A549 (cell line): ENCODE data around the gene DLG2. TPM values are rescaled to one million over a fixed set of nuclear protein-coding genes. Genes with fewer than 3 reads are reported as not detected.

ENCODE experiments used
- ATAC-seq, 2 experiments: fragments of 200-7000 bp in 1 of 2; fragments of >200 bp in 1 of 2; cut with Nextera tagmentation in 1 of 2; cut with Tn5 transposase in 1 of 2; 3 replicates each; pipeline versions ENCODE4 v1.8.0 to v1.9.1; 2018 to 2020; ENCODE audit warnings: mild to moderate bottlenecking in 1 of 2, moderate library complexity in 1 of 2
- CTCF ChIA-PET: fragments of 300-600 bp; sonication (Branson Sonifier 250); formaldehyde crosslinking; extraction: SDS; loops from one replicate; lab custom pipeline; 2021; ENCODE audit warnings: antibody characterized with exemption, inconsistent platforms; lab: Yijun Ruan, JAX
- POLR2A ChIA-PET: fragments of 350-600 bp; formaldehyde crosslinking; extraction: SDS; loops from one replicate; lab custom pipeline; 2021; ENCODE audit warnings: antibody characterized with exemption, inconsistent platforms; lab: Yijun Ruan, JAX
- DNase-seq, 2 experiments: peaks; one replicate each; pipeline versions ENCODE4 v3.0.0 to v3.0.0-alpha.2; 2011 to 2016; ENCODE audit warnings: low read depth in 1 of 2, low spot score in 1 of 2
- FAIRE-seq: peaks from 2 replicates; lab custom pipeline; 2011; peaks lifted over from hg19 to GRCh38; lab: Jason Lieb, UNC
- H3K27ac ChIP-seq, 2 experiments: fragments of >200 bp; sonication (Bioruptor Twin); formaldehyde crosslinking; 3 replicates each; pipeline ENCODE4 v1.5.1; 2016 to 2017
- H3K4me1 ChIP-seq: fragments of >200 bp; sonication (Bioruptor Twin); formaldehyde crosslinking; 3 replicates; pipeline ENCODE4 v1.6.1; 2016
- H3K4me2 ChIP-seq: fragments of >200 bp; sonication (Bioruptor Twin); formaldehyde crosslinking; 3 replicates; pipeline ENCODE4 v1.6.1; 2016
- H3K4me3 ChIP-seq: fragments of >200 bp; sonication (Bioruptor Twin); formaldehyde crosslinking; 3 replicates; pipeline ENCODE4 v1.5.1; 2016
- H3K9me3 ChIP-seq: fragments of >200 bp; sonication (Bioruptor Twin); formaldehyde crosslinking; 3 replicates; pipeline ENCODE4 v1.6.1; 2016
- ATOH8 ChIP-seq: fragments of 250-450 bp; sonication (Bioruptor Pico); IDR thresholded peaks from 2 replicates; pipeline ENCODE4 v1.5.0; 2020; ENCODE audit warnings: low read depth, mild to moderate bottlenecking, moderate library complexity
- BHLHE40 ChIP-seq: IDR thresholded peaks from 2 replicates; pipeline ENCODE4 v1.6.1; 2012; ENCODE audit warnings: low read depth, low read length, inconsistent platforms
- CBX2 ChIP-seq: fragments of 200-600 bp; sonication (generic); IDR thresholded peaks from 2 replicates; pipeline ENCODE4 v1.6.1; 2016; ENCODE audit warnings: low read depth, mild to moderate bottlenecking, borderline replicate concordance
- CEBPB ChIP-seq, 2 experiments: fragments of >200 bp in 1 of 2; sonication (Bioruptor Twin) in 1 of 2; formaldehyde crosslinking in 1 of 2; IDR thresholded peaks; 2 replicates each; pipeline ENCODE4 v1.6.1; 2012 to 2016
- CHD2 ChIP-seq: fragments of 150-350 bp; IDR thresholded peaks from 2 replicates; pipeline ENCODE4 v1.6.1; 2014; ENCODE audit warnings: low read length; ENCODE audit not compliant: partially characterized antibody
- EHF ChIP-seq: fragments of 250-450 bp; sonication (Bioruptor Pico); IDR thresholded peaks from 2 replicates; pipeline ENCODE4 v1.5.0; 2020; ENCODE audit warnings: mild to moderate bottlenecking
- FOSB ChIP-seq: fragments of 250-450 bp; sonication (Bioruptor Pico); IDR thresholded peaks from 2 replicates; pipeline ENCODE4 v1.5.0; 2020; ENCODE audit warnings: mild to moderate bottlenecking, moderate library complexity
- HDAC2 ChIP-seq: fragments of 200-600 bp; sonication (generic); IDR thresholded peaks from 2 replicates; pipeline ENCODE4 v1.6.1; 2016
- HOXB13 ChIP-seq: fragments of 250-450 bp; sonication (Bioruptor Pico); IDR thresholded peaks from 2 replicates; pipeline ENCODE4 v1.5.0; 2020; ENCODE audit warnings: low read depth, mild to moderate bottlenecking, moderate library complexity
- JUNB ChIP-seq: fragments of >200 bp; sonication (Bioruptor Twin); formaldehyde crosslinking; IDR thresholded peaks from 2 replicates; pipeline ENCODE4 v1.6.1; 2016
- KDM1A ChIP-seq: fragments of 200-600 bp; sonication (generic); IDR thresholded peaks from 2 replicates; pipeline ENCODE4 v1.6.1; 2016; ENCODE audit warnings: low read depth, mild to moderate bottlenecking
- KDM5A ChIP-seq: fragments of 200-600 bp; sonication (generic); IDR thresholded peaks from 2 replicates; pipeline ENCODE4 v1.6.1; 2016; ENCODE audit warnings: antibody characterized with exemption, mild to moderate bottlenecking
- MAZ ChIP-seq: fragments of 150-350 bp; IDR thresholded peaks from 2 replicates; pipeline ENCODE4 v1.6.1; 2014; ENCODE audit warnings: antibody characterized with exemption, low read depth, low read length, borderline replicate concordance
- NPAS2 ChIP-seq: fragments of 250-450 bp; sonication (Bioruptor Pico); IDR thresholded peaks from 2 replicates; pipeline ENCODE4 v1.8.0; 2022; ENCODE audit warnings: mild to moderate bottlenecking, moderate library complexity, borderline replicate concordance
- PHF8 ChIP-seq: fragments of 200-600 bp; sonication (generic); IDR thresholded peaks from 2 replicates; pipeline ENCODE4 v1.6.1; 2016; ENCODE audit warnings: low read depth, mild to moderate bottlenecking, antibody characterized with exemption, moderate library complexity, borderline replicate concordance
- POLR2A ChIP-seq: IDR thresholded peaks from 2 replicates; pipeline ENCODE4 v1.6.1; 2012; ENCODE audit warnings: mild to moderate bottlenecking, low read length
- REST ChIP-seq: fragments of 200-600 bp; sonication (generic); IDR thresholded peaks from 2 replicates; pipeline ENCODE4 v1.6.1; 2016; ENCODE audit warnings: antibody characterized with exemption, mild to moderate bottlenecking, moderate library complexity
- RNF2 ChIP-seq: fragments of 200-600 bp; sonication (generic); IDR thresholded peaks from 2 replicates; pipeline ENCODE4 v1.6.1; 2016; ENCODE audit warnings: low read depth, mild to moderate bottlenecking, antibody characterized with exemption, moderate library complexity, borderline replicate concordance
- SMC3 ChIP-seq: fragments of >200 bp; sonication (Bioruptor Twin); formaldehyde crosslinking; IDR thresholded peaks from 3 replicates; pipeline ENCODE4 v1.6.1; 2018; ENCODE audit warnings: inconsistent platforms
- SREBF2 ChIP-seq: fragments of 450-650 bp; IDR thresholded peaks from 2 replicates; pipeline ENCODE4 v1.6.1; 2014; ENCODE audit warnings: mild to moderate bottlenecking, moderate library complexity
- ZC3H11A ChIP-seq: fragments of 450-650 bp; IDR thresholded peaks from 2 replicates; pipeline ENCODE4 v1.6.1; 2014; ENCODE audit warnings: antibody characterized with exemption, mild to moderate bottlenecking
- ZSCAN20 ChIP-seq: fragments of 250-450 bp; sonication (Bioruptor Pico); IDR thresholded peaks from 2 replicates; pipeline ENCODE4 v1.8.0; 2022; ENCODE audit warnings: mild to moderate bottlenecking, moderate library complexity
- WGBS: methylation state at CpG from one replicate; pipeline ENCODE4 v1.1.6; 2017; ENCODE audit errors: missing lambda C conversion rate; 5-methylcytosine and 5-hydroxymethylcytosine counted together
- polyA plus RNA-seq, 4 experiments: library from polyadenylated mRNA; depleted of rRNA in 3 of 4; stranded (reverse); fragments of >200 nt; fragmentation: RNase III in 1 of 4; extraction: RNeasy Plus Mini Kit Qiagen cat#74134 plus additional on column Dnase treatment in 1 of 4; gene quantifications; 2 replicates in 3 of 4; 3 replicates in 1 of 4; pipeline ENCODE4 v1.2.3, GENCODE V29; 2011 to 2017
- TF ChIP-seq, protein P1 (sequence below): fragments of 150-350 bp; IDR thresholded peaks from 2 replicates; pipeline ENCODE4 v1.6.1; 2014; ENCODE audit warnings: low read depth, mild to moderate bottlenecking, low read length

The DLG2 gene
- polyA plus RNA-seq, 2 of the 4 experiments (the other 2 are of a cell fraction) = 0.26 to 0.79 TPM

GRCh38 chr11:83472806-83473205 lies 2154.3 kb downstream of the DLG2 start (continued):
- no peak for TF ChIP-seq PHF8
- no peak for TF ChIP-seq CBX2
- TF ChIP-seq SREBF2 = no peak
- no peak for TF ChIP-seq ATOH8
- TF ChIP-seq, all 56 proteins: peak for 0

- no peak for TF ChIP-seq SMC3
- TF ChIP-seq KDM1A = no peak
- no peak for TF ChIP-seq JUNB
- TF ChIP-seq, protein P1, sequence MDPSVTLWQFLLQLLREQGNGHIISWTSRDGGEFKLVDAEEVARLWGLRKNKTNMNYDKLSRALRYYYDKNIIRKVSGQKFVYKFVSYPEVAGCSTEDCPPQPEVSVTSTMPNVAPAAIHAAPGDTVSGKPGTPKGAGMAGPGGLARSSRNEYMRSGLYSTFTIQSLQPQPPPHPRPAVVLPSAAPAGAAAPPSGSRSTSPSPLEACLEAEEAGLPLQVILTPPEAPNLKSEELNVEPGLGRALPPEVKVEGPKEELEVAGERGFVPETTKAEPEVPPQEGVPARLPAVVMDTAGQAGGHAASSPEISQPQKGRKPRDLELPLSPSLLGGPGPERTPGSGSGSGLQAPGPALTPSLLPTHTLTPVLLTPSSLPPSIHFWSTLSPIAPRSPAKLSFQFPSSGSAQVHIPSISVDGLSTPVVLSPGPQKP = no peak
- TF ChIP-seq FOSB (CRISPR knock-in tag) = no peak
- TF ChIP-seq EHF (CRISPR knock-in tag) = no peak
- TF ChIP-seq ATOH8 = no peak
- no peak for TF ChIP-seq CHD2
- no peak for TF ChIP-seq MAZ
- no peak for TF ChIP-seq NPAS2 (CRISPR knock-in tag)
- TF ChIP-seq RNF2 = no peak
- TF ChIP-seq, all 56 proteins: peak for 0
- no peak overlapping the region for H3K27ac ChIP-seq
- POLR2A ChIA-PET = no interaction called here
- DNase-seq = no peak
- no peaks in the 10 kb centered on the region for H3K9me3 ChIP-seq
- H3K4me2 ChIP-seq = no peak overlapping the region
- 42% methylated on average over 5 of the region's 5 CpGs for WGBS
- FAIRE-seq = no peak
- H3K4me3 ChIP-seq = no peak overlapping the region
- ATAC-seq = no peak
- CTCF ChIA-PET = no interaction called here
- no peaks in the 10 kb centered on the region for H3K4me1 ChIP-seq
Measured at GRCh38 chr11:83471831-83472727, 2155.1 kb downstream of the DLG2 start.

DNA sequence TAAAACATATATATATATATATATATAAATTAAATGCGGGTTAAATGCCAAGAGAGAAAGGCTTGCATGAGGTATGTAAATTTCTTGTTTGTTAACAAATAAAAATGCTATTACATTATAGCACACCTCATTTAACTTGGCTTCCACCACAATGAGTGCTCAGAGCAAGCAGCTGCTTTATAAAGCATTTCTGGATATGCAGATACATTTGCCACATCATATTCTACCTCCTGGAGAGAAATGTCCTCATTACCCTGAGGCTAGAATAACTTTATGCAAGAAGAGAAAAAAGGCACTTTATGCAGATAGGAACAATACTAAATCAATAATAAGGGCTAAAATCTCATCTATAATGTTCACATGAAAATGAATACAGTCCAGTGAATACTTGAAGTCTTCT lies 2159.3 kb downstream of the DLG2 start:
- FAIRE-seq (no peak), ATAC-seq (no peak), DNase-seq (no peak)
- H3K4me1 ChIP-seq = no peaks in the 10 kb centered on the region
- ChIA-PET CTCF (no interaction called here), POLR2A (no interaction called here)
- WGBS = 10% methylated on average over 1 of the region's 1 CpG
- no peak overlapping the region for H3K4me2 ChIP-seq
- TF ChIP-seq HDAC2 = no peak
- TF ChIP-seq CBX2 = no peak
- TF ChIP-seq POLR2A = no peak
- TF ChIP-seq CEBPB (IDR thresholded peaks at IDR 0.05) = no peak
- no peak for TF ChIP-seq BHLHE40
- TF ChIP-seq ZSCAN20 (CRISPR knock-in tag) = no peak
- TF ChIP-seq EHF (CRISPR knock-in tag) = no peak
- no peak for TF ChIP-seq ZC3H11A
- TF ChIP-seq SMC3 = no peak
- TF ChIP-seq REST = no peak
- no peak for TF ChIP-seq KDM1A
- no peak for TF ChIP-seq HOXB13 (CRISPR knock-in tag)
- no peak for TF ChIP-seq KDM5A
- no peaks in the 10 kb centered on the region for H3K9me3 ChIP-seq
- no peak overlapping the region for H3K4me3 ChIP-seq
- H3K27ac ChIP-seq = no peak overlapping the region
